Coronary artery (tissue), 2 donors: ENCODE measurements around the gene EXOSC6.
"Not testable (repeated sequence)": the region's sequence is repeated elsewhere in the genome, so short reads cannot be mapped to it uniquely, and the experiment has no call there.

Source experiments
- DNase-seq: peaks from one replicate; pipeline ENCODE4 v3.0.0-alpha.2; 2017; ENCODE audit warnings: low spot score
- H3K27ac ChIP-seq, 2 donors: fragments of 200-600 bp; sonication (generic); one replicate each; pipeline ENCODE4 v1.5.1; 2016 to 2019
- H3K4me3 ChIP-seq: fragments of 200-600 bp; sonication (generic); 2 replicates; pipeline ENCODE4 v1.5.1; 2016; ENCODE audit warnings: mild to moderate bottlenecking, moderate library complexity

Gene EXOSC6

DNA sequence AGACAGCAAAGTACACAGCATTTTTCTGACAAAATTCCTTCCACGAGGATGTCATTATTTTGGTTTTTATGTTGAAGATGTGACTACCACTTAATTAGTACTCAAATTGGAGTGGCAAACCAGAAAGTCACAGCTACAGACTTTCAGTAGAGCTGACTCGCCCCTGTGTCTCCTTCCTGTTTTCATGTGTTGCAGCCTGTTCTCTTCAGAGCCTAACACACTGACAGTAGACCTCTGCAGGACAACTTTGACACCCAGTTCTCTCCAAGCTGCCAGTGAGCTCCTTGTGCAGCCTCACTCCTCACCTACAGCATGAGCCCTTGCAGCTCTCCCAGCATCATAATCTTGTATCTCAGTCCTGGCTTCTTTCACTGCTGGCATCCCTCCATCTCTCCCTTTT, 29.2 kb downstream of the EXOSC6 start:
- H3K4me3 ChIP-seq, H3K27ac ChIP-seq, DNase-seq: not testable (repeated sequence)

GRCh38 chr16:70218586-70218985, 33.2 kb downstream of the EXOSC6 start:
- H3K4me3 ChIP-seq, DNase-seq, H3K27ac ChIP-seq: not testable (repeated sequence)

DNA sequence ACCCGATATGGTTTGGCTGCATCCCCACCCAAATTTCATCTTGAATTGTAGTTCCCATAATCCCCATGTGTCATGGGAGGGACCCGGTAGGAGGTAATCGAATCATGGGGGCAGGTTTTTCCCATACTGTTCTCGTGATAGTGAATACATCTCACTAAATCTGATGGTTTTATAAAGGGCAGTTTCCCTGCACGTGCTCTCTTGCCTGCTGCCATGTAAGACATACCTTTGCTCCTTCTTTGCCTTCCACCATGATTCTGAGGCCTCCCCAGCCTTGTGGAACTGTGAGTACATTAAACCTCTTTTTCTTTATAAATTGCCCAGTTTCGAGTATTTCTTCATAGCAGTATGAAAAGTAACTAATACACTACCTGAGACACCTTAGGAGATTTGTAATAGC, 45.4 kb downstream of the EXOSC6 start:
- not testable (repeated sequence) for DNase-seq, H3K27ac ChIP-seq, H3K4me3 ChIP-seq

DNA sequence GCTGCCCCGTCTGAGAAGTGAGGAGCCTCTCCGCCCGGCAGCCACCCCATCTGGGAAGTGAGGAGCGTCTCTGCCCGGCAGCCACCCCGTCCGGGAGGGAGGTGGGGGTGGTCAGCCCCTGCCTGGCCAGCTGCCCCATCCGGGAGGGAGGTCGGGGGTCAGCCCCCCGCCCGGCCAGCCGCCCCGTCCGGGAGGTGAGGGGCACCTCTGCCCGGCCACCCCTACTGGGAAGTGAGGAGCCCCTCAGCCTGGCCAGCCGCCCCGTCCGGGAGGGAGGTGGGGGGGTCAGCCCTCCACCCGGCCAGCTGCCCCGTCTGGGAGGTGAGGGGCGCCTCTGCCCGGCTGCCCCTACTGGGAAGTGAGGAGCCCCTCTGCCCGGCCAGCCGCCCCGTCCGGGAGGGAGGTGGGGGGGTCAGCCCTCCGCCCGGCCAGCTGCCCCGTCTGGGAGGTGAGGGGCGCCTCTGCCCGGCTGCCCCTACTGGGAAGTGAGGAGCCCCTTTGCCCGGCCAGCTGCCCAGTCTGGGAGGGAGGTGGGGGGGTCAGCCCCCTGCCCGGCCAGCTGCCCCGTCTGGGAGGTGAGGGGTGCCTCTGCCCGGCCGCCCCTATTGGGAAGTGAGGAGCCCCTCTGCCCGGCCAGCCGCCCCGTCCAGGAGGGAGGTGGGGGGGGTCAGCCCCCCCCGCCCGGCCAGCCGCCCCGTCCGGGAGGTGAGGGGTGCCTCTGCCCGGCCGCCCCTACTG, 46.9 kb downstream of the EXOSC6 start:
- H3K4me3 ChIP-seq, H3K27ac ChIP-seq, DNase-seq: not testable (repeated sequence)

- H3K27ac ChIP-seq, H3K4me3 ChIP-seq, DNase-seq: not testable (repeated sequence)
These were observed 47.7 kb downstream of the EXOSC6 start for GRCh38 chr16:70204010-70204409.

DNA sequence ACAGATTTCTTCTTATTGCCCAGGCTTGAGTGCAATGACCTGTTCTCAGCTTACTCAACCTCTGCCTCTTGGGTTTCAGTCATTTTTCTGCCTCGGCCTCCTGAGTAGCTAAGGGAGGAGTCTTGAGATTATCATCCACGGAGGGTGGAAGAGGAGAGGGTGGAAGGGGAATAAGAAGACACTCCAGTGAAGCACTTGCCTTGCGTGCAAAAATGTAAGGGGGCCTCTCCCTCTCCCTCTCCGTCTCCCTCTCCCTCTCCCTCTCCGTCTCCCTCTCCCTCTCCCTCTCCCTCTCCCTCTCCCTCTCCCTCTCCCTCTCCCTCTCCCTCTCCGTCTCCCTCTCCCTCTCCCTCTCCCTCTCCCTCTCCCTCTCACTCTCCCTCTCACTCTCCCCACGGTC, 48.2 kb downstream of the EXOSC6 start:
- not testable (repeated sequence) for DNase-seq, H3K27ac ChIP-seq, H3K4me3 ChIP-seq

GRCh38 chr16:70200063-70200462, 51.7 kb downstream of the EXOSC6 start:
- H3K4me3 ChIP-seq, DNase-seq, H3K27ac ChIP-seq: not testable (repeated sequence)

- H3K4me3 ChIP-seq, DNase-seq, H3K27ac ChIP-seq: not testable (repeated sequence)
These were observed 52.6 kb downstream of the EXOSC6 start for GRCh38 chr16:70199170-70199569.

DNA sequence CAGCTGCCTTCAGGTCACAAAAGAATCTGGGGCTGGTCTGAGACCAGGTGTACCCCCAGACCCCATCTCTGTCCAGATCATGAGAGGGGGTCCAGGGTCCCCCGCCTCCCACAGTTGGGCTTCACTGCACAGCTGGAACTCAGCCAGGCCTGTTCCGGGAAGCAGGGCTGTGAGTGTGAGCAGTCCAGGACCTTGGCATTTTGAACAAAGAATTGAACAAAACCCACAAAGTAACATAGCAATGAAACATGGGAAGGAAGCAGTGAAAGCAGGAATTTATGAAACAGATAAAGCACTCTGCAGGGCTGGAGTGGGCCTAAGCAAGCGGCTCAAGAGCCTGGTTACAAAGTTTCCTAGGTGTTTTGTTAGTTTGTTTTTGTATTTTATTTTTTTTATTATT, 53.1 kb downstream of the EXOSC6 start:
- H3K27ac ChIP-seq, H3K4me3 ChIP-seq, DNase-seq: not testable (repeated sequence)

- not testable (repeated sequence) for H3K27ac ChIP-seq, DNase-seq, H3K4me3 ChIP-seq
These were observed 53.5 kb downstream of the EXOSC6 start for GRCh38 chr16:70198230-70198629.

DNA sequence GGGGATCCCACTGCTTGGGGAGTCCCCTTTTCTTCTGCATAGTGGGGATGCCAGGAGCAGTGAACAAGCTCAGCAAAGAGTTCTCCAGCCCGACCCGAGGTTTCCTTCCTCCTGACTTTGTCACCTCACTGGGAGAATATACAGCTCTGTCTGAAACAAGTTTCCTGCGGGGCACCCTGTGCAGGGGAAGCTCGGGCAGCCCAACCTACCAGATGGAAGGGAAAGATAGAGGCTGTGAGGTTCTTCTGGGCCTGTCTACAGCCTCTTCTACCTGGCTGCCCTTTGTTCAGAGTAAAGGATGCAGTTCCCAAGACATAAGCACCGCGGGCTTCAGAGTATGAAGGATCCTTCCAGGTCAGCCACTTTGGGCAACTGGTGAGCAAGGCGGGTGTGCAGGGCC, 54.1 kb downstream of the EXOSC6 start:
- DNase-seq, H3K4me3 ChIP-seq, H3K27ac ChIP-seq: not testable (repeated sequence)
